Esophagus muscularis mucosa (tissue), 4 donors: ENCODE measurements around the gene MRPL10. TPM values are rescaled to one million over a fixed set of nuclear protein-coding genes. Genes with fewer than 3 reads are reported as not detected.

Experiments
- DNase-seq: peaks from one replicate; pipeline ENCODE4 v3.0.0-alpha.2; 2017; ENCODE audit errors: extremely low spot score
- H3K27ac ChIP-seq, 4 donors: fragments of 200-600 bp; sonication (generic); replicated peaks in 1 of 4; 1 replicate in 3 of 4; 2 replicates in 1 of 4; pipeline ENCODE4 v1.5.1; 2016 to 2019; ENCODE audit warnings: mild to moderate bottlenecking in 1 of 4
- H3K27me3 ChIP-seq, 4 donors: fragments of 200-600 bp; sonication (generic); one replicate each; pipeline versions ENCODE4 v1.5.1 to v1.6.0; 2016 to 2019
- H3K36me3 ChIP-seq, 4 donors: fragments of 200-600 bp; sonication (generic); one replicate each; pipeline ENCODE4 v1.5.1; 2016 to 2019
- H3K4me1 ChIP-seq, 4 donors: fragments of 200-600 bp; sonication (generic); one replicate each; pipeline ENCODE4 v1.5.1; 2016 to 2019
- H3K4me3 ChIP-seq, 4 donors: fragments of 200-600 bp; sonication (generic); 1 replicate in 2 of 4; 2 replicates in 2 of 4; pipeline ENCODE4 v1.5.1; 2016 to 2019; ENCODE audit warnings: mild to moderate bottlenecking in 4 of 4, moderate library complexity in 1 of 4
- H3K9me3 ChIP-seq, 4 donors: fragments of 200-600 bp; sonication (generic); 1 replicate in 3 of 4; 2 replicates in 1 of 4; pipeline ENCODE4 v1.5.1; 2016 to 2019
- CTCF ChIP-seq, 3 experiments: fragments of 200-600 bp in 2 of 3; fragments of 450-650 bp in 1 of 3; sonication (generic) in 2 of 3; IDR thresholded peaks; one replicate each; pipeline ENCODE4 v1.5.1; 2017 to 2019; ENCODE audit warnings: antibody characterized with exemption in 3 of 3, mild to moderate bottlenecking in 2 of 3, moderate library complexity in 1 of 3
- EP300 ChIP-seq: sonication (generic); formaldehyde crosslinking; IDR thresholded peaks from one replicate; pipeline ENCODE4 v1.6.1; 2017; ENCODE audit warnings: antibody characterized with exemption
- POLR2A ChIP-seq: fragments of 450-650 bp; IDR thresholded peaks from one replicate; pipeline ENCODE4 v1.6.1; 2017; ENCODE audit warnings: antibody characterized with exemption, moderate library complexity, mild to moderate bottlenecking, low read depth
- POLR2AphosphoS5 ChIP-seq, 2 donors: sonication (generic); formaldehyde crosslinking; IDR thresholded peaks; one replicate each; pipeline ENCODE4 v1.6.1; 2017; ENCODE audit warnings: antibody characterized with exemption in 2 of 2
- WGBS: methylation state at CpG from one replicate; pipeline ENCODE4 v1.1.5; 2018; 5-methylcytosine and 5-hydroxymethylcytosine counted together
- intact Hi-C: fragments of 100-400 bp; cut with DNase I; formaldehyde crosslinking; loops from one replicate; pipeline ENCODE4 v1.15.1; 2023
- total RNA-seq, 4 donors: library from RNA; depleted of rRNA; stranded (reverse); fragments of >200 nt; gene quantifications; one replicate each; pipeline versions ENCODE4 v1.1.0 to v1.2.1, GENCODE V29; 2016

Gene MRPL10
- total RNA-seq, 4 donors from 2014 or later = 43.6 to 86.8 (median 63.2) TPM

GRCh38 chr17:47830396-47831002 lies 842 bp downstream of the MRPL10 start:
- 81% methylated on average over 18 of the region's 18 CpGs for WGBS

GRCh38 chr17:47829870-47830269 lies 1.5 kb downstream of the MRPL10 start:
- Histone ChIP-seq H3K4me3 (no peak overlapping the region), H3K27me3 (no peaks in the 10 kb centered on the region), H3K27ac (no peak overlapping the region), H3K4me1 (peaks cover 20 to 28% (median 24%) of the 10 kb centered on the region in 4 donors), H3K9me3 (no peaks in the 10 kb centered on the region), H3K36me3 (peaks cover 30 to 46% (median 39%) of the 10 kb centered on the region in 4 donors)
- intact Hi-C loops = no loop called here
- no peak for DNase-seq
- WGBS = 88% methylated on average over 3 of the region's 3 CpGs
- TF ChIP-seq EP300 (no peak), POLR2AphosphoS5 (IDR thresholded peaks at IDR 0.05) (no peak), CTCF (IDR thresholded peaks at IDR 0.05) (no peak), POLR2A (no peak)

More at GRCh38 chr17:47830396-47831002, 842 bp downstream of the MRPL10 start:
- TF ChIP-seq CTCF (IDR thresholded peaks at IDR 0.05) (no peak), POLR2AphosphoS5 (IDR thresholded peaks at IDR 0.05) (no peak), EP300 (no peak), POLR2A (no peak)
- DNase-seq = no peak
- Histone ChIP-seq H3K36me3 (peaks cover 24 to 41% (median 33%) of the 10 kb centered on the region in 4 donors), H3K4me3 (peak overlapping the region; percentile 74 to 88 (median 86)), H3K4me1 (peaks cover 20 to 28% (median 24%) of the 10 kb centered on the region in 4 donors), H3K27ac (peak overlapping the region; percentile 53 to 85 (median 75)), H3K9me3 (no peaks in the 10 kb centered on the region), H3K27me3 (no peaks in the 10 kb centered on the region)
- intact Hi-C loops = no loop called here

GRCh38 chr17:47823519-47823918 lies 7.8 kb downstream of the MRPL10 start:
- Histone ChIP-seq H3K4me1 (peaks cover 22 to 29% (median 23%) of the 10 kb centered on the region in 4 donors), H3K4me3 (no peak overlapping the region), H3K27me3 (no peaks in the 10 kb centered on the region), H3K36me3 (peaks cover 41 to 66% (median 62%) of the 10 kb centered on the region in 4 donors), H3K27ac (no peak overlapping the region), H3K9me3 (no peaks in the 10 kb centered on the region)
- no peak for TF ChIP-seq POLR2AphosphoS5 (IDR thresholded peaks at IDR 0.05)
- no peak for TF ChIP-seq CTCF (IDR thresholded peaks at IDR 0.05)
- 95% methylated on average over 4 of the region's 4 CpGs for WGBS
- no peak for DNase-seq
- intact Hi-C loops = no loop called here

- intact Hi-C loops = no loop called here
Observed at GRCh38 chr17:47822785-47823184, 8.6 kb downstream of the MRPL10 start.

More at GRCh38 chr17:47822785-47823184, 8.6 kb downstream of the MRPL10 start:
- Histone ChIP-seq H3K27me3 (no peaks in the 10 kb centered on the region), H3K27ac (no peak overlapping the region), H3K4me3 (no peak overlapping the region), H3K9me3 (no peaks in the 10 kb centered on the region), H3K36me3 (peaks cover 35 to 66% (median 62%) of the 10 kb centered on the region in 4 donors), H3K4me1 (peaks cover 22 to 29% (median 23%) of the 10 kb centered on the region in 4 donors)
- DNase-seq = no peak
- 80% methylated on average over 1 of the region's 4 CpGs for WGBS
- TF ChIP-seq POLR2A (no peak), CTCF (IDR thresholded peaks at IDR 0.05) (no peak), EP300 (no peak), POLR2AphosphoS5 (IDR thresholded peaks at IDR 0.05) (no peak)
